ENCODE data around the gene LCAT.

LCAT gene

DNA sequence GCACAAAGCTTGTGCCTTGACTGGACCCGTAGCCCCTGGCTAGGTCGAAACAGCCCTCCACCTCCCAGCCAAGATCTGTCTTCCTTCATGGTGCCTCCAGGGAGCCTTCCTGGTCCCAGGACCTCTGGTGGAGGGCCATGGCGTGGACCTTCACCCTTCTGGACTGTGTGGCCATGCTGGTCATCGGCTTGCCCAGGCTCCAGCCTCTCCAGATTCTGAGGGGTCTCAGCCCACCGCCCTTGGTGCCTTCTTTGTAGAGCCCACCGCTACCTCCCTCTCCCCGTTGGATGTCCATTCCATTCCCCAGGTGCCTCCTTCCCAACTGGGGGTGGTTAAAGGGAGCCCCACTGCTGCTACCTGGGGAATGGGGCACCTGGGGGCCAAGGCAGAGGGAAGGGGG lies 15.8 kb downstream of the LCAT start:
- TF ChIP-seq, protein P1, sequence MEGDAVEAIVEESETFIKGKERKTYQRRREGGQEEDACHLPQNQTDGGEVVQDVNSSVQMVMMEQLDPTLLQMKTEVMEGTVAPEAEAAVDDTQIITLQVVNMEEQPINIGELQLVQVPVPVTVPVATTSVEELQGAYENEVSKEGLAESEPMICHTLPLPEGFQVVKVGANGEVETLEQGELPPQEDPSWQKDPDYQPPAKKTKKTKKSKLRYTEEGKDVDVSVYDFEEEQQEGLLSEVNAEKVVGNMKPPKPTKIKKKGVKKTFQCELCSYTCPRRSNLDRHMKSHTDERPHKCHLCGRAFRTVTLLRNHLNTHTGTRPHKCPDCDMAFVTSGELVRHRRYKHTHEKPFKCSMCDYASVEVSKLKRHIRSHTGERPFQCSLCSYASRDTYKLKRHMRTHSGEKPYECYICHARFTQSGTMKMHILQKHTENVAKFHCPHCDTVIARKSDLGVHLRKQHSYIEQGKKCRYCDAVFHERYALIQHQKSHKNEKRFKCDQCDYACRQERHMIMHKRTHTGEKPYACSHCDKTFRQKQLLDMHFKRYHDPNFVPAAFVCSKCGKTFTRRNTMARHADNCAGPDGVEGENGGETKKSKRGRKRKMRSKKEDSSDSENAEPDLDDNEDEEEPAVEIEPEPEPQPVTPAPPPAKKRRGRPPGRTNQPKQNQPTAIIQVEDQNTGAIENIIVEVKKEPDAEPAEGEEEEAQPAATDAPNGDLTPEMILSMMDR (IDR thresholded peaks at IDR 0.05; ENCODE audit: extremely low read depth, insufficient read depth, missing control alignments), result no peak
- in situ Hi-C loops (cut with MboI; ENCODE audit: low pct_unique_long_range_greater_than_20kb, low sequenced_read_pairs, unreplicated experiment), result loop anchor here (10.0 kb wide), 1 partner anchor 243 kb away; no protein-coding TSS in a partner anchor
- DNase-seq (ENCODE audit: low spot score), result no peak

DNA sequence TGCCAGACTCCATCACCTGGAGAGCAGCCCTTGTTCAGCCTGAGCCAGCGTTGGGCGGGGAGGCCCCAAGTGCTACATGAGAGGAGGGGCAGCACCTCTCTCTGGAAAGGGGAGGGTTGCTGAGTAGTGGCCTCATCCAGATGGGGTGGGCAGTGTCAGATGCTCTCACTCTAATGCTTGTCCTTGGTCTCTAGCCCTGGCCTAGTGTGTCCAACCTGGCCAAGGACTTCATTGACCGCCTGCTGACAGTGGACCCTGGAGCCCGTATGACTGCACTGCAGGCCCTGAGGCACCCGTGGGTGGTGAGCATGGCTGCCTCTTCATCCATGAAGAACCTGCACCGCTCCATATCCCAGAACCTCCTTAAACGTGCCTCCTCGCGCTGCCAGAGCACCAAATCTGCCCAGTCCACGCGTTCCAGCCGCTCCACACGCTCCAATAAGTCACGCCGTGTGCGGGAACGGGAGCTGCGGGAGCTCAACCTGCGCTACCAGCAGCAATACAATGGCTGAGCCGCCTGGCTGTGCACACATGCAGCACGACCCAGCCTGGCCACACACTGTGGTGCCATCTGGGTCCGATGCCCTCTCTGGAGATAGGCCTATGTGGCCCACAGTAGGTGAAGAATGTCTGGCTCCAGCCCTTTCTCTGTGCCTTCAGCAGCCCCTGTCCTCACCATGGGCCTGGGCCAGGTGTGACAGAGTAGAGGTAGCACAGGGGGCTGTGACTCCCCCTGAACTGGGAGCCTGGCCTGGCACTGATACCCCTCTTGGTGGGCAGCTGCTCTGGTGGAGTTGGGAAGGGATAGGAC lies 16.6 kb downstream of the LCAT start:
- TF ChIP-seq, protein P1 (IDR thresholded peaks at IDR 0.05; ENCODE audit: extremely low read depth, insufficient read depth, missing control alignments), result no peak
- in situ Hi-C loops (cut with MboI; ENCODE audit: low pct_unique_long_range_greater_than_20kb, low sequenced_read_pairs, unreplicated experiment), result loop anchor here (10.0 kb wide), 1 partner anchor 243 kb away; no protein-coding TSS in a partner anchor
- no peak for DNase-seq (ENCODE audit: low spot score)

DNA sequence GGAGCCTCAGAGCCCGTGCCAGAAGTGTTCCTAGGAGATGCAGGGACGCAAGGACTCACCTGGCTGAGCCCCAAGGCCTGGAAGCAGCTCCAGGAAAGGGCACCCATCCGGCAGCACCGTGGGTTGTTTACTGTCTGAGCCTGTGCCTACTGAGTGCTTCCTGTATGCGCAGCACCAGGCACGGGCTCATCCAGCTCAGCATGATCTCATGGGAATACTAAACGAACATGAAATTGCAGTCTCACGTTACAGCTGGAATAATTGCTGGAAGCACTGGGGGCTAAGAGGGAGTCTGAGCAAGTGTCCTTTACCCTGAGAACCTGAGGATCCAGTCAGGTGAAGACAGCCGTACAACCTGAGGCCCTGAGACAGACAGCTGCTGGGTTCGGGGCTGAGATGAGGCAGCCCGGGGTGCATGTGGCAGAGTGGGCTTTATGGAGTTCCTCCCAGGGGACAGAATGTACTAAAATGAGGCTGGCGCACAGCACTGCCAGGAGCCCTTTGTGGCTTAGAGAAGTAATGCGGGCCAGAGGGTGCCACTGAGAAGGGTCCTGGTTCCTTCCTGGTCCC lies 17.7 kb downstream of the LCAT start:
- DNase-seq (ENCODE audit: low spot score), result no peak
- TF ChIP-seq, protein P1 (IDR thresholded peaks at IDR 0.05; ENCODE audit: extremely low read depth, insufficient read depth, missing control alignments), result no peak
- in situ Hi-C loops (cut with MboI; ENCODE audit: low pct_unique_long_range_greater_than_20kb, low sequenced_read_pairs, unreplicated experiment), result loop anchor here (10.0 kb wide), 1 partner anchor 241 kb away; no protein-coding TSS in a partner anchor

GRCh38 chr16:67924140-67924906 lies 19.6 kb downstream of the LCAT start:
- in situ Hi-C loops (cut with MboI; ENCODE audit: low pct_unique_long_range_greater_than_20kb, low sequenced_read_pairs, unreplicated experiment), result loop anchor here (10.0 to 25.0 kb wide), 2 partner anchors 240 to 387 kb away; partner anchors contain the start of gene RIPOR1
- TF ChIP-seq, protein P1 (IDR thresholded peaks at IDR 0.05; ENCODE audit: extremely low read depth, insufficient read depth, missing control alignments), result no peak
- DNase-seq (ENCODE audit: low spot score), result no peak

- in situ Hi-C loops (cut with MboI; ENCODE audit: low pct_unique_long_range_greater_than_20kb, low sequenced_read_pairs, unreplicated experiment), result loop anchor here (10.0 to 25.0 kb wide), 2 partner anchors 239 to 386 kb away; partner anchors contain the start of gene RIPOR1
- no peak for DNase-seq (ENCODE audit: low spot score)
- TF ChIP-seq, protein P1 (IDR thresholded peaks at IDR 0.05; ENCODE audit: extremely low read depth, insufficient read depth, missing control alignments), result no peak
These were observed 20.4 kb downstream of the LCAT start for GRCh38 chr16:67923414-67924116.

- in situ Hi-C loops (cut with MboI; ENCODE audit: low pct_unique_long_range_greater_than_20kb, low sequenced_read_pairs, unreplicated experiment), result loop anchor here (10.0 to 25.0 kb wide), 2 partner anchors 238 to 385 kb away; partner anchors contain the start of gene RIPOR1
These were observed 21.2 kb downstream of the LCAT start for GRCh38 chr16:67922740-67923139.

More at GRCh38 chr16:67922740-67923139, 21.2 kb downstream of the LCAT start:
- no peak for DNase-seq (ENCODE audit: low spot score)
- TF ChIP-seq, protein P1 (IDR thresholded peaks at IDR 0.05; ENCODE audit: extremely low read depth, insufficient read depth, missing control alignments), result no peak
